Muscle of leg (tissue), 11 donors: ENCODE results near the gene GDPGP1. TPM values are rescaled to one million over a fixed set of nuclear protein-coding genes. Genes with fewer than 3 reads are reported as not detected.

Experiments
- DNase-seq: peaks from one replicate; pipeline ENCODE4 v3.0.0; 2013
- H3K27ac ChIP-seq: one replicate; pipeline ENCODE4 v1.5.1; 2013; ENCODE audit warnings: mild to moderate bottlenecking, low read length, control low read depth
- H3K27me3 ChIP-seq: one replicate; pipeline ENCODE4 v1.6.1; 2013; ENCODE audit warnings: low read length; ENCODE audit not compliant: control insufficient read depth, insufficient read depth
- H3K36me3 ChIP-seq: one replicate; pipeline ENCODE4 v1.6.1; 2013; ENCODE audit warnings: low read length; ENCODE audit not compliant: control insufficient read depth, insufficient read depth
- H3K4me1 ChIP-seq: one replicate; pipeline ENCODE4 v1.6.1; 2013; ENCODE audit warnings: low read length; ENCODE audit not compliant: control insufficient read depth, insufficient read depth
- H3K4me3 ChIP-seq: one replicate; pipeline ENCODE4 v1.5.1; 2013; ENCODE audit warnings: low read length, control low read depth
- H3K9me3 ChIP-seq: replicated peaks from 2 replicates; pipeline ENCODE4 v1.6.1; 2013; ENCODE audit warnings: low read depth, low read length; ENCODE audit not compliant: control insufficient read depth
- WGBS: methylation state at CpG from one replicate; pipeline ENCODE4 v1.1.5; 2013; ENCODE audit warnings: missing lambda C conversion rate; ENCODE audit not compliant: insufficient coverage; 5-methylcytosine and 5-hydroxymethylcytosine counted together
- polyA plus RNA-seq, 8 donors: library from polyadenylated mRNA; unstranded; fragments of 120-200 nt; gene quantifications; one replicate each; pipeline versions ENCODE4 v1.2.1 to v1.2.3, GENCODE V29; 2013; ENCODE audit warnings: inconsistent platforms in 1 of 8, low replicate concordance in 1 of 8; ENCODE audit not compliant: insufficient read length in 8 of 8, insufficient read depth in 1 of 8
- total RNA-seq: library from RNA; stranded (reverse); fragments of 120-200 nt; gene quantifications from one replicate; pipeline ENCODE4 v1.2.4, GENCODE V29; 2013

The GDPGP1 gene
- total and polyA plus RNA-seq, 9 donors = 1.5 to 3.8 (median 2.7) TPM

GRCh38 chr15:90191794-90192509 lies 42.1 kb upstream of the GDPGP1 start:
- DNase-seq = peak; percentile 81
- WGBS = 46% methylated on average over 5 of the region's 7 CpGs
- Histone ChIP-seq H3K4me3 (no peak overlapping the region), H3K4me1 (peaks cover 23% of the 10 kb centered on the region), H3K36me3 (no peaks in the 10 kb centered on the region), H3K9me3 (no peaks in the 10 kb centered on the region), H3K27ac (peak overlapping the region; percentile 67), H3K27me3 (no peaks in the 10 kb centered on the region)

GRCh38 chr15:90192961-90193786 lies 40.8 kb upstream of the GDPGP1 start:
- Histone ChIP-seq H3K27ac (peak overlapping the region; percentile 67), H3K36me3 (no peaks in the 10 kb centered on the region), H3K9me3 (no peaks in the 10 kb centered on the region), H3K4me3 (no peak overlapping the region), H3K4me1 (peaks cover 23% of the 10 kb centered on the region), H3K27me3 (no peaks in the 10 kb centered on the region)
- WGBS = 62% methylated on average over 14 of the region's 16 CpGs
- DNase-seq = no peak

- no peak overlapping the region for H3K27ac ChIP-seq
- peaks cover 23% of the 10 kb centered on the region for H3K4me1 ChIP-seq
- H3K4me3 ChIP-seq = no peak overlapping the region
- no peaks in the 10 kb centered on the region for H3K36me3 ChIP-seq
- WGBS = no CpG with 5 or more reads among the region's 2 CpGs
- DNase-seq = no peak
- H3K9me3 ChIP-seq = no peaks in the 10 kb centered on the region
- no peaks in the 10 kb centered on the region for H3K27me3 ChIP-seq
These were observed 39.4 kb upstream of the GDPGP1 start for GRCh38 chr15:90194655-90195054.

GRCh38 chr15:90200534-90201129 lies 33.4 kb upstream of the GDPGP1 start:
- H3K27ac ChIP-seq = no peak overlapping the region

GRCh38 chr15:90201130-90201943 lies 32.7 kb upstream of the GDPGP1 start, which contains the start of gene SEMA4B:
Gene SEMA4B, plus strand, starts transcription at chr15:90201330. Its CDS starts 249 bp downstream, at chr15:90201579.
- Histone ChIP-seq H3K27me3 (peaks cover 5% of the 10 kb centered on the region), H3K27ac (no peak within 1 kb of the TSS), H3K4me1 (peaks cover 24% of the 10 kb centered on the region), H3K4me3 (peak within 1 kb of the TSS; percentile 68), H3K9me3 (no peaks in the 10 kb centered on the region), H3K36me3 (no peaks in the 10 kb centered on the region)
- under 1% methylated on average over 79 of the region's 88 CpGs for WGBS
- DNase-seq = peak; percentile 83

More at GRCh38 chr15:90200534-90201129, 33.4 kb upstream of the GDPGP1 start:
- Histone ChIP-seq H3K27me3 (peaks cover 5% of the 10 kb centered on the region), H3K4me3 (peak overlapping the region; percentile 68), H3K36me3 (no peaks in the 10 kb centered on the region), H3K4me1 (peaks cover 24% of the 10 kb centered on the region), H3K9me3 (no peaks in the 10 kb centered on the region)
- DNase-seq = no peak
- WGBS = 4% methylated on average over 17 of the region's 24 CpGs

GRCh38 chr15:90201944-90202375 lies 32.0 kb upstream of the GDPGP1 start:
- H3K4me3 ChIP-seq = peak overlapping the region; percentile 68
- no peak overlapping the region for H3K27ac ChIP-seq
- no peak for DNase-seq
- H3K4me1 ChIP-seq = peaks cover 24% of the 10 kb centered on the region
- H3K27me3 ChIP-seq = peaks cover 5% of the 10 kb centered on the region
- 4% methylated on average over 25 of the region's 25 CpGs for WGBS
- no peaks in the 10 kb centered on the region for H3K9me3 ChIP-seq
- no peaks in the 10 kb centered on the region for H3K36me3 ChIP-seq

- WGBS = 80% methylated on average over 2 of the region's 4 CpGs
- no peak for DNase-seq
- Histone ChIP-seq H3K4me1 (peaks cover 24% of the 10 kb centered on the region), H3K27ac (no peak overlapping the region), H3K4me3 (no peak overlapping the region), H3K9me3 (no peaks in the 10 kb centered on the region), H3K27me3 (peaks cover 5% of the 10 kb centered on the region), H3K36me3 (no peaks in the 10 kb centered on the region)
These were observed 31.1 kb upstream of the GDPGP1 start for GRCh38 chr15:90202929-90203328.

GRCh38 chr15:90203473-90203872 lies 30.5 kb upstream of the GDPGP1 start:
- peaks cover 24% of the 10 kb centered on the region for H3K4me1 ChIP-seq

GRCh38 chr15:90203922-90204321 lies 30.1 kb upstream of the GDPGP1 start:
- Histone ChIP-seq H3K9me3 (no peaks in the 10 kb centered on the region), H3K27ac (no peak overlapping the region), H3K36me3 (no peaks in the 10 kb centered on the region), H3K4me3 (no peak overlapping the region), H3K4me1 (peaks cover 24% of the 10 kb centered on the region), H3K27me3 (peaks cover 5% of the 10 kb centered on the region)
- WGBS = 65% methylated on average over 4 of the region's 8 CpGs
- DNase-seq = no peak

More at GRCh38 chr15:90203473-90203872, 30.5 kb upstream of the GDPGP1 start:
- Histone ChIP-seq H3K27ac (no peak overlapping the region), H3K36me3 (no peaks in the 10 kb centered on the region), H3K9me3 (no peaks in the 10 kb centered on the region), H3K27me3 (peaks cover 5% of the 10 kb centered on the region), H3K4me3 (no peak overlapping the region)
- WGBS = 96% methylated on average over 7 of the region's 7 CpGs
- DNase-seq = no peak
